K562 (cell line): Measurements from ENCODE around the gene SNCG.

Source experiments
- CTCF ChIP-seq, 3 experiments: IDR thresholded peaks in 2 of 3; conservative IDR thresholded peaks in 1 of 3; 2 replicates each; pipeline ENCODE4 v1.5.1; 2011 to 2012; ENCODE audit warnings: low read length in 3 of 3, mild to moderate bottlenecking in 3 of 3, control low read depth in 2 of 3, improper control_type of control experiment in 1 of 3, inconsistent platforms in 1 of 3, low read depth in 1 of 3, mixed read lengths in 1 of 3, moderate library complexity in 1 of 3; ENCODE audit not compliant: insufficient read depth in 2 of 3
- FOXM1 ChIP-seq, 2 experiments: fragments of 450-650 bp in 1 of 2; sonication (generic) in 1 of 2; formaldehyde crosslinking in 1 of 2; IDR thresholded peaks; 2 replicates each; pipeline versions ENCODE4 v1.6.1 to v1.9.0; 2017 to 2022; ENCODE audit warnings: low read depth in 2 of 2, mild to moderate bottlenecking in 2 of 2, missing genetic modification reagents in 1 of 2, moderate library complexity in 1 of 2
- ID3 ChIP-seq, 2 experiments: fragments of 250-450 bp in 1 of 2; fragments of 450-650 bp in 1 of 2; sonication (Bioruptor Pico) in 1 of 2; IDR thresholded peaks; 2 replicates each; pipeline versions ENCODE4 v1.6.1 to v1.8.0; 2016 to 2021; ENCODE audit warnings: mild to moderate bottlenecking in 2 of 2, moderate library complexity in 2 of 2, missing compliant biosample characterization in 1 of 2, missing genetic modification characterization in 1 of 2
- PCBP2 ChIP-seq: fragments of 200-400 bp; formaldehyde crosslinking; IDR thresholded peaks from 2 replicates; pipeline ENCODE4 v1.6.1; 2018; ENCODE audit warnings: low read length, low read depth, mild to moderate bottlenecking, moderate library complexity; ENCODE audit not compliant: poor library complexity, severe bottlenecking
- POLR2A ChIP-seq: fragments of 450-650 bp; conservative IDR thresholded peaks from 2 replicates; pipeline ENCODE4 v1.6.1; 2016
- POLR2AphosphoS5 ChIP-seq: IDR thresholded peaks from 2 replicates; pipeline ENCODE4 v1.6.1; 2011; ENCODE audit warnings: mild to moderate bottlenecking, low read depth, low read length, moderate library complexity; ENCODE audit not compliant: control insufficient read depth, insufficient read depth
- RAD21 ChIP-seq, 2 experiments: fragments of 250-450 bp in 1 of 2; fragments of 450-650 bp in 1 of 2; sonication (Bioruptor Pico) in 1 of 2; formaldehyde crosslinking in 1 of 2; IDR thresholded peaks in 1 of 2; conservative IDR thresholded peaks in 1 of 2; 2 replicates each; pipeline versions ENCODE4 v1.4.0 to v1.8.0; 2020 to 2022; ENCODE audit warnings: mild to moderate bottlenecking in 2 of 2, moderate library complexity in 1 of 2
- RBFOX2 ChIP-seq: fragments of 200-400 bp; formaldehyde crosslinking; IDR thresholded peaks from 2 replicates; pipeline ENCODE4 v1.6.1; 2017; ENCODE audit warnings: low read depth, mild to moderate bottlenecking, low read length, moderate library complexity
- USF1 ChIP-seq: sonication (generic); formaldehyde crosslinking; IDR thresholded peaks from 2 replicates; pipeline ENCODE4 v1.9.0; 2022; ENCODE audit warnings: mild to moderate bottlenecking, missing genetic modification reagents
- ZBTB49 ChIP-seq: sonication (generic); formaldehyde crosslinking; IDR thresholded peaks from 2 replicates; pipeline ENCODE4 v1.8.0; 2022; ENCODE audit warnings: missing genetic modification reagents, mild to moderate bottlenecking, borderline replicate concordance
- ZNF263 ChIP-seq: sonication (generic); formaldehyde crosslinking; IDR thresholded peaks from 2 replicates; pipeline ENCODE4 v1.8.0; 2022; ENCODE audit warnings: mild to moderate bottlenecking, missing genetic modification reagents, borderline replicate concordance
- ZNF274 ChIP-seq: IDR thresholded peaks from 2 replicates; pipeline ENCODE4 v1.6.1; 2011; ENCODE audit warnings: low read depth, mild to moderate bottlenecking, low read length, moderate library complexity, borderline replicate concordance
- ZNF318 ChIP-seq, 2 experiments: fragments of 450-650 bp; IDR thresholded peaks; 2 replicates each; pipeline ENCODE4 v1.6.1; 2016; ENCODE audit warnings: mild to moderate bottlenecking in 2 of 2, borderline replicate concordance in 1 of 2, low read depth in 1 of 2, moderate library complexity in 1 of 2

- TF ChIP-seq RAD21 (CRISPR knock-in tag; conservative IDR thresholded peaks at IDR 0.05 in 1 of 2, IDR thresholded peaks at IDR 0.05 in 1 of 2), result no peak
- no peak for TF ChIP-seq ZNF318 (IDR thresholded peaks at IDR 0.05; ENCODE audit: borderline replicate concordance in 1 of 2, low read depth in 1 of 2)
- TF ChIP-seq POLR2A, result no peak
- TF ChIP-seq CTCF (IDR thresholded peaks at IDR 0.05 in 2 of 3, conservative IDR thresholded peaks at IDR 0.05 in 1 of 3; ENCODE audit: insufficient read depth in 2 of 3, low read depth in 1 of 3, low read length in 3 of 3), result no peak
- no peak for TF ChIP-seq RBFOX2
- no peak for TF ChIP-seq POLR2AphosphoS5
- TF ChIP-seq PCBP2, result no peak
- no peak for TF ChIP-seq ID3 (CRISPR knock-in tag; IDR thresholded peaks at IDR 0.05)
- no peak for TF ChIP-seq ID3 (tag; IDR thresholded peaks at IDR 0.05)
- TF ChIP-seq FOXM1 (IDR thresholded peaks at IDR 0.05; ENCODE audit: low read depth), result no peak
- TF ChIP-seq FOXM1 (CRISPR knock-in tag; IDR thresholded peaks at IDR 0.05; ENCODE audit: low read depth), result no peak
- no peak for TF ChIP-seq ZNF263 (CRISPR knock-in tag)
- TF ChIP-seq ZNF274, result no peak
- no peak for TF ChIP-seq USF1
- TF ChIP-seq ZBTB49 (CRISPR knock-in tag), result no peak
Observed at GRCh38 chr10:86976362-86977056, 18.1 kb downstream of the SNCG start.
